Pancreas (tissue), 10 donors: ENCODE results near the gene VAT1. TPM values are rescaled to one million over a fixed set of nuclear protein-coding genes. Genes with fewer than 3 reads are reported as not detected.

Source experiments
- ATAC-seq, 4 donors: fragments of 200-7000 bp; cut with Tn5 transposase; one replicate each; pipeline versions ENCODE4 v1.8.0 to v1.9.1; 2020; ENCODE audit warnings: mild to moderate bottlenecking in 4 of 4, moderate library complexity in 4 of 4
- DNase-seq, 6 donors: peaks; one replicate each; pipeline ENCODE4 v3.0.0-alpha.2; 2020
- FAIRE-seq: peaks from 2 replicates; lab custom pipeline; 2012; peaks lifted over from hg19 to GRCh38; lab: Jason Lieb, UNC
- H3K27ac ChIP-seq, 4 donors: fragments of 200-600 bp; sonication (generic); 1 replicate in 3 of 4; 2 replicates in 1 of 4; pipeline versions ENCODE4 v1.5.0 to v1.8.0; 2020
- H3K27me3 ChIP-seq, 4 donors: fragments of 200-600 bp; one replicate each; pipeline ENCODE4 v1.8.0; 2021
- H3K36me3 ChIP-seq, 3 donors: fragments of 200-600 bp; sonication (generic) in 1 of 3; one replicate each; pipeline versions ENCODE4 v1.5.0 to v1.8.0; 2020 to 2021
- H3K4me1 ChIP-seq, 3 donors: fragments of 200-600 bp; one replicate each; pipeline ENCODE4 v1.8.0; 2021
- H3K4me3 ChIP-seq, 4 donors: fragments of 200-600 bp; sonication (generic) in 2 of 4; one replicate each; pipeline versions ENCODE4 v1.5.0 to v1.8.0; 2020 to 2021
- H3K9me3 ChIP-seq, 4 donors: fragments of 200-600 bp; one replicate each; pipeline ENCODE4 v1.8.0; 2021
- WGBS, 2 donors: extraction: QIAGEN DNeasy Blood & Tissue Kit; methylation state at CpG; one replicate each; pipeline ENCODE4 v1.1.7; 2013; 5-methylcytosine and 5-hydroxymethylcytosine counted together
- intact Hi-C, 3 donors: fragments of 100-400 bp; cut with DNase I; formaldehyde crosslinking; loops; one replicate each; pipeline versions ENCODE4 v1.11.1 to v1.14.2; 2022
- polyA plus RNA-seq, 2 donors: library from polyadenylated mRNA; stranded (reverse); fragments of 200-250 nt; gene quantifications; one replicate each; pipeline ENCODE4 v1.2.3, GENCODE V29; 2013
- total RNA-seq, 6 donors: library from RNA; stranded (reverse); fragmentation: NEBNext Ultra II Directional in 4 of 6; extraction: Animal tissue kit (Norgen Biotek cat#: 25700) in 4 of 6; gene quantifications; one replicate each; pipeline versions ENCODE4 v1.2.1 to v1.2.4, GENCODE V29; 2021 to 2023
- TF ChIP-seq, protein P1 (sequence below), 4 donors: fragments of 200-600 bp; sonication (generic) in 3 of 4; IDR thresholded peaks; one replicate each; pipeline versions ENCODE4 v1.5.0 to v1.8.0; 2021; ENCODE audit warnings: antibody characterized with exemption in 4 of 4
- donor health status: healthy with polysubstance abuse.
- donor health status: DM: no; HTN: no; CAD: no; lungs with moderate emphysema.
- donor health status: DM: no; HTN: no; CAD: no.
- donor health status: control.
- donor health status: control.
- donor health status: Bipolar disorder and iron deficiency.
- donor health status: DM: yes; HTN: yes; CAD: no.
- donor health status: DM: no; HTN: no; CAD: no.
- donor health status: DM: no; HTN: no; CAD: no.
- donor health status: DM: yes; HTN: yes; CAD: no.

Gene VAT1
- total and polyA plus RNA-seq, 8 donors = 47.9 to 132 (median 77.1) TPM

DNA sequence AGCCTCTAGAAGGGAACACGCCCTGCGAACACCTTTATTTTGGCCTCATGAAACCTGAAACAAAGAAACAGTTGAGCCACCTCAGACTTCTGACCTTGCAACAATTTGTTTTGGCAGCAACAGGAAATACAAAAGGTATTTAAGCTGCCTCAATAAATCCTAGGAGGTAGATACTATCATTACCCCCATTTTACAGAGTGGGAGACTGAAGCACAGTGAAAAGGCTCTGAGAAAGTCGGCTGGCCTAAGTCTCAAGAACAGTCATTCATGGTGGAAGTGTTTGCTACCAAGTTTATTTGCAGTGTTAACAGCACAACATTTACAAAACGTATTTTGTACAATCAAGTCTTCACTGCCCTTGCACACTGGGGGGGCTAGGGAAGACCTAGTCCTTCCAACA lies 21.8 kb upstream of the VAT1 start:
- no peak for DNase-seq
- whole genome bisulfite sequencing, 2 donors = 84 to 85% methylated on average over 4 of the region's 4 CpGs
- H3K9me3 ChIP-seq = no peaks in the 10 kb centered on the region
- intact Hi-C loops = no loop called here
- no peaks in the 10 kb centered on the region for H3K36me3 ChIP-seq
- no peak for ATAC-seq
- no peak for FAIRE-seq
- TF ChIP-seq, protein P1, sequence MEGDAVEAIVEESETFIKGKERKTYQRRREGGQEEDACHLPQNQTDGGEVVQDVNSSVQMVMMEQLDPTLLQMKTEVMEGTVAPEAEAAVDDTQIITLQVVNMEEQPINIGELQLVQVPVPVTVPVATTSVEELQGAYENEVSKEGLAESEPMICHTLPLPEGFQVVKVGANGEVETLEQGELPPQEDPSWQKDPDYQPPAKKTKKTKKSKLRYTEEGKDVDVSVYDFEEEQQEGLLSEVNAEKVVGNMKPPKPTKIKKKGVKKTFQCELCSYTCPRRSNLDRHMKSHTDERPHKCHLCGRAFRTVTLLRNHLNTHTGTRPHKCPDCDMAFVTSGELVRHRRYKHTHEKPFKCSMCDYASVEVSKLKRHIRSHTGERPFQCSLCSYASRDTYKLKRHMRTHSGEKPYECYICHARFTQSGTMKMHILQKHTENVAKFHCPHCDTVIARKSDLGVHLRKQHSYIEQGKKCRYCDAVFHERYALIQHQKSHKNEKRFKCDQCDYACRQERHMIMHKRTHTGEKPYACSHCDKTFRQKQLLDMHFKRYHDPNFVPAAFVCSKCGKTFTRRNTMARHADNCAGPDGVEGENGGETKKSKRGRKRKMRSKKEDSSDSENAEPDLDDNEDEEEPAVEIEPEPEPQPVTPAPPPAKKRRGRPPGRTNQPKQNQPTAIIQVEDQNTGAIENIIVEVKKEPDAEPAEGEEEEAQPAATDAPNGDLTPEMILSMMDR (IDR thresholded peaks at IDR 0.05) = no peak
- no peak overlapping the region for H3K27ac ChIP-seq
- no peaks in the 10 kb centered on the region for H3K27me3 ChIP-seq
- H3K4me3 ChIP-seq = no peak overlapping the region
- H3K4me1 ChIP-seq = no peaks in the 10 kb centered on the region

DNA sequence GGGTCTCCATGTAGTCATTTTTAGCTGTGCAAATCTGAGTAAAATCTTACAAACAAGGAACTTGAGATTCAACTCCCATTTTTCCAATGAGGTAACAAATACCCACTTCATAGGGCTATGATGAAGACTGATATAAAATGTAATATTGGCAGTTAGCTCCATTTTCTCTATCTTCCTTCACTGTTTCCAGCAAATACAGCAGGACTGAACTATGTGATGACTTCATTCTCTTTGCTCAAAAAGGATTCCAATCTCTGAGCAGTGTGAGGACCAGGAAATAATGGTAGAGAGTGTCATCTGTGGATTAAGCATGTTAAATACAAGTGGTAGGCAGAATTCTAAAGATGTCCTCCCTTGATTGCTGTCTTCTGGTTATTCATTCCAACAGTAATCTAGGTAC lies 21.1 kb upstream of the VAT1 start:
- H3K27ac ChIP-seq = no peak overlapping the region
- TF ChIP-seq, protein P1 (IDR thresholded peaks at IDR 0.05) = no peak
- no peaks in the 10 kb centered on the region for H3K4me1 ChIP-seq
- no peak for FAIRE-seq
- no peak for DNase-seq
- ATAC-seq = no peak
- H3K4me3 ChIP-seq = no peak overlapping the region
- no peaks in the 10 kb centered on the region for H3K27me3 ChIP-seq
- intact Hi-C loops = no loop called here
- no peaks in the 10 kb centered on the region for H3K36me3 ChIP-seq
- H3K9me3 ChIP-seq = no peaks in the 10 kb centered on the region

DNA sequence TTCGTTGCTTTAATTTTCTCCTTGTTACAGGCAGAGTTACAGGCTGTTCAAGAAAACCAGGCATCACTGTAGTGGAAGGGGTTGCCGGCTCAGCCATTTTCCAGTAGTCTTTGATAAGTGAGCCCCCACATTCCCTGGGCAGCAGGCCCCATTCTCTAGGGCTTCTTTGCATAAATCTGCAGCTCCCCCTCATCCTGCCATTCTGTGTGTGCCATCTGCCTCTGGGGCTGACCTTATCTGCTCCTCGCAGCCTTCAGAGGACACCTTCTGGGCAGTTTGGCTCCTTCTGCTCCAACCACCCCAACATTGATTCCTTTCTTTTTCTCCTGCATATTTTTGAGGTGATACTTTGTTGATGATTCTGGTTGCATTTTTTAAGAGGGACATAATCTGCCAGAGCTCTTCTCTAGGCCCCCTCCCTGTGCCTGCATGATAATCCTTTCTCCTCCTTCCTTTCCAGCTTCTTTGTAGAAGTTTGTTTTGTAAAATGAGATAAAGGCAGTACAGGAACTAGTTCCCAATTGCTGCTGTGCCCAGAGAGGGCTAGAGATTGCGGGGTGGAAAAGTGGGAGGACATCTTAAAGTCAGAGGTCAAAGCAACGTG lies 19.9 kb upstream of the VAT1 start:
- WGBS, 2 donors = 78 to 83% methylated on average over 5 of the region's 5 CpGs

DNA sequence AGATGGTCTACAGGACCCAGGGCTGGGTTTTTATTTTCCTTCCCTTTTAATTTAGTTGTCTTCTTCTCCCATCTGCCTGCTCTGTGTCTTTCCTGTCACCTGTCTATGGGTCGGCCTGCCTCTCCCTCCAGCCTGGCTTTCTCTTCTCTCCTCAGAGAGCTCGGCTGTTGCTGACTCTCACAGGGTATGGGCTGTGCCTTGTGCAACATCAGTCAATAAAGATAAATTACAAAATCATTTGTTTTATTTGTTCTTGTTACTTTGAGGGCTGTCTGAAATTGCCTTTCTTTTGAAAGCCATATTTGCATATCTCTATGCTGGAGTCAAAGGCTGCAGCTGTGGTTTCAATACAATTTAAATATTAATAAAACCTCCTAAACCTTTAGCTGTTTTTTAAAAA lies 18.5 kb upstream of the VAT1 start:
- ATAC-seq (no peak), FAIRE-seq (no peak)
- intact Hi-C loops = no loop called here

More for the DNA sequence above, 19.9 kb upstream of the VAT1 start:
- no peaks in the 10 kb centered on the region for H3K27me3 ChIP-seq
- FAIRE-seq (no peak), DNase-seq (no peak), ATAC-seq (no peak)
- H3K9me3 ChIP-seq = no peaks in the 10 kb centered on the region
- TF ChIP-seq, protein P1 (IDR thresholded peaks at IDR 0.05) = no peak
- no peak overlapping the region for H3K27ac ChIP-seq
- no peaks in the 10 kb centered on the region for H3K4me1 ChIP-seq
- no peaks in the 10 kb centered on the region for H3K36me3 ChIP-seq
- H3K4me3 ChIP-seq = no peak overlapping the region
- intact Hi-C loops = no loop called here

DNA sequence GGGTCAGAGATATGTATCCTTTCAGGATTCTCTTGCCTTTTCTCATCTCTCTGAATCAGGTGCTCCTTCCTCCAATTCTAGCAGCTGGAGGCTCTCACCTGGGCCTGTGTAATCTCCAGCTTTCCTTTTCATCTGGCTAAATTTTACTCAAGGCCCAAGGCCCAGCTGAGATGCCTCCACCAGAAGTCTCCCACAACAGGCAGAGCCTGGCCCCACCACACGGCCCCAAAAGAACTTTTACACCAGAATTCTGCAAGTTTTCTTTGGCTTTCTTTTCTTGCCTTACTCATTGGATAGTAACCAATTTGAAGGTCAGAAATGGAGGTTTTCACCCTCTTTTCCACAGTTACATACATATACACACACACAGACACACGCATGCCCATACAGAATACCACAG lies 17.5 kb upstream of the VAT1 start:
- FAIRE-seq = no peak

More for the DNA sequence above, 18.5 kb upstream of the VAT1 start:
- H3K27me3 ChIP-seq = no peaks in the 10 kb centered on the region
- H3K9me3 ChIP-seq = no peaks in the 10 kb centered on the region
- H3K36me3 ChIP-seq = no peaks in the 10 kb centered on the region
- no peak for DNase-seq
- TF ChIP-seq, protein P1 (IDR thresholded peaks at IDR 0.05) = no peak
- 46 to 66% methylated on average over 2 of the region's 2 CpGs for WGBS, 2 donors
- H3K4me1 ChIP-seq = no peaks in the 10 kb centered on the region
- H3K27ac ChIP-seq = no peak overlapping the region
- H3K4me3 ChIP-seq = no peak overlapping the region

More for the DNA sequence above, 17.5 kb upstream of the VAT1 start:
- no peaks in the 10 kb centered on the region for H3K9me3 ChIP-seq
- H3K36me3 ChIP-seq = no peaks in the 10 kb centered on the region
- TF ChIP-seq, protein P1 (IDR thresholded peaks at IDR 0.05) = no peak
- WGBS, 2 donors = 84 to 94% methylated on average over 2 of the region's 2 CpGs
- no peak overlapping the region for H3K27ac ChIP-seq
- no peaks in the 10 kb centered on the region for H3K27me3 ChIP-seq
- no peaks in the 10 kb centered on the region for H3K4me1 ChIP-seq
- DNase-seq = no peak
- no peak for ATAC-seq
- no peak overlapping the region for H3K4me3 ChIP-seq
- intact Hi-C loops = no loop called here
